IMR-90 (cell line): ENCODE results near the gene SLC38A3. TPM values are rescaled to one million over a fixed set of nuclear protein-coding genes. Genes with fewer than 3 reads are reported as not detected.
A peak's percentile ranks its signal among the peaks of the same experiment; 100 is the strongest.

Source experiments
- ATAC-seq: fragments of 200-7000 bp; cut with Tn5 transposase; 2 replicates; pipeline ENCODE4 v1.9.1; 2020; ENCODE audit warnings: low read depth, mild to moderate bottlenecking, moderate library complexity
- BruUV-seq: library from RNA; stranded (reverse); fragments of 400-500 nt; replicated peaks from 2 replicates; lab custom pipeline; 2021; lab: Mats Ljungman, UMichigan
- CTCF ChIA-PET: fragments of 300-600 bp; formaldehyde crosslinking; extraction: SDS; loops from one replicate; lab custom pipeline; 2021; ENCODE audit warnings: antibody characterized with exemption; lab: Yijun Ruan, JAX
- POLR2A ChIA-PET: fragments of 300-600 bp; sonication (Branson Sonifier 250); formaldehyde crosslinking; loops from one replicate; lab custom pipeline; 2022; ENCODE audit warnings: antibody characterized with exemption; ENCODE audit not compliant: unreplicated experiment; lab: Charles Lee
- DNase-seq: peaks from one replicate; pipeline ENCODE4 v3.0.0; 2013
- H2AFZ ChIP-seq: replicated peaks from 2 replicates; pipeline ENCODE3; 2013; ENCODE audit warnings: low read length, mild to moderate bottlenecking; ENCODE audit not compliant: poor library complexity
- H2AK5ac ChIP-seq: 2 replicates; pipeline ENCODE4 v1.6.1; 2013; ENCODE audit warnings: low read depth, low read length, inconsistent platforms
- H2AK9ac ChIP-seq: replicated peaks from 2 replicates; pipeline ENCODE3; 2013; ENCODE audit warnings: mild to moderate bottlenecking, low read depth, low read length, moderate library complexity; ENCODE audit not compliant: poor library complexity
- H2BK120ac ChIP-seq: 2 replicates; pipeline ENCODE4 v1.6.1; 2013; ENCODE audit warnings: low read depth, low read length, inconsistent platforms
- H2BK15ac ChIP-seq: 3 replicates; pipeline ENCODE4 v1.6.1; 2013; ENCODE audit warnings: low read depth, low read length, inconsistent platforms
- H2BK20ac ChIP-seq: 2 replicates; pipeline ENCODE4 v1.6.1; 2013; ENCODE audit warnings: low read depth, mild to moderate bottlenecking, inconsistent platforms, low read length, moderate library complexity
- H2BK5ac ChIP-seq: 2 replicates; pipeline ENCODE4 v1.6.1; 2013; ENCODE audit warnings: mild to moderate bottlenecking, low read depth, low read length, inconsistent platforms; ENCODE audit not compliant: poor library complexity, severe bottlenecking
- H3K14ac ChIP-seq: replicated peaks from 2 replicates; pipeline ENCODE4 v1.6.1; 2013; ENCODE audit warnings: low read depth, low read length, inconsistent platforms
- H3K18ac ChIP-seq: 2 replicates; pipeline ENCODE4 v1.6.1; 2013; ENCODE audit warnings: low read depth, low read length, control low read depth
- H3K23ac ChIP-seq: 2 replicates; pipeline ENCODE4 v1.6.1; 2013; ENCODE audit warnings: low read depth, low read length, inconsistent platforms
- H3K27ac ChIP-seq: 2 replicates; pipeline ENCODE4 v1.5.1; 2013; ENCODE audit warnings: mild to moderate bottlenecking, control low read depth, low read length; ENCODE audit not compliant: insufficient read depth
- H3K27me3 ChIP-seq: 2 replicates; pipeline ENCODE4 v1.6.1; 2013; ENCODE audit warnings: low read length; ENCODE audit not compliant: control insufficient read depth, insufficient read depth
- H3K36me3 ChIP-seq: 2 replicates; pipeline ENCODE4 v1.6.1; 2013; ENCODE audit warnings: low read length, mixed read lengths; ENCODE audit not compliant: control insufficient read depth, insufficient read depth
- H3K4ac ChIP-seq: 2 replicates; pipeline ENCODE4 v1.6.1; 2013; ENCODE audit warnings: low read depth, low read length, inconsistent platforms
- H3K4me1 ChIP-seq: 2 replicates; pipeline ENCODE4 v1.6.1; 2013; ENCODE audit warnings: low read length, mixed read lengths; ENCODE audit not compliant: control insufficient read depth, insufficient read depth
- H3K4me2 ChIP-seq: 2 replicates; pipeline ENCODE4 v1.6.1; 2013; ENCODE audit warnings: low read depth, mild to moderate bottlenecking, control low read depth, low read length, moderate library complexity
- H3K4me3 ChIP-seq: 2 replicates; pipeline ENCODE4 v1.5.1; 2013; ENCODE audit warnings: low read depth, mild to moderate bottlenecking, control low read depth, low read length, moderate library complexity; ENCODE audit not compliant: insufficient read depth
- H3K56ac ChIP-seq: 2 replicates; pipeline ENCODE4 v1.6.1; 2013; ENCODE audit warnings: low read length, inconsistent platforms; ENCODE audit not compliant: insufficient read depth; ENCODE audit errors: extremely low read depth
- H3K79me1 ChIP-seq, 2 experiments: 2 replicates each; pipeline ENCODE4 v1.6.1; 2013; ENCODE audit warnings: low read length in 2 of 2, inconsistent platforms in 1 of 2, low read depth in 1 of 2
- H3K9ac ChIP-seq: 2 replicates; pipeline ENCODE4 v1.6.1; 2013; ENCODE audit warnings: low read depth, low read length, control low read depth
- H3K9me1 ChIP-seq: 2 replicates; pipeline ENCODE4 v1.6.1; 2013; ENCODE audit warnings: low read length, inconsistent platforms; ENCODE audit not compliant: insufficient read depth
- H3K9me3 ChIP-seq: 2 replicates; pipeline ENCODE4 v1.6.1; 2013; ENCODE audit warnings: low read length; ENCODE audit not compliant: control insufficient read depth, insufficient read depth
- H4K20me1 ChIP-seq: 2 replicates; pipeline ENCODE4 v1.6.1; 2013; ENCODE audit warnings: low read length, inconsistent platforms; ENCODE audit not compliant: insufficient read depth
- H4K5ac ChIP-seq: 2 replicates; pipeline ENCODE4 v1.6.1; 2013; ENCODE audit warnings: mild to moderate bottlenecking, low read depth, low read length, control low read depth
- H4K8ac ChIP-seq, 2 experiments: 2 replicates each; pipeline ENCODE4 v1.6.1; 2013; ENCODE audit warnings: low read depth in 2 of 2, low read length in 2 of 2, control low read depth in 1 of 2, inconsistent platforms in 1 of 2
- H4K91ac ChIP-seq: 2 replicates; pipeline ENCODE4 v1.6.1; 2013; ENCODE audit warnings: low read depth, low read length, inconsistent platforms; ENCODE audit not compliant: insufficient read depth
- BHLHE40 ChIP-seq: fragments of 150-350 bp; IDR thresholded peaks from 2 replicates; pipeline ENCODE4 v1.6.1; 2016; ENCODE audit warnings: mild to moderate bottlenecking, low read depth, low read length
- CEBPB ChIP-seq: IDR thresholded peaks from 2 replicates; pipeline ENCODE4 v1.6.1; 2012; ENCODE audit warnings: low read depth, low read length, improper control_type of control experiment
- CHD1 ChIP-seq: IDR thresholded peaks from 2 replicates; pipeline ENCODE4 v1.6.1; 2012; ENCODE audit warnings: low read depth, low read length, improper control_type of control experiment
- ELK1 ChIP-seq: fragments of 150-350 bp; IDR thresholded peaks from 2 replicates; pipeline ENCODE4 v1.6.1; 2016; ENCODE audit warnings: low read depth, mild to moderate bottlenecking, low read length, moderate library complexity, borderline replicate concordance
- MAFK ChIP-seq: IDR thresholded peaks from 2 replicates; pipeline ENCODE4 v1.6.1; 2012; ENCODE audit warnings: low read depth, low read length, improper control_type of control experiment
- MXI1 ChIP-seq: IDR thresholded peaks from 2 replicates; pipeline ENCODE4 v1.6.1; 2012; ENCODE audit warnings: low read depth, mild to moderate bottlenecking, low read length, moderate library complexity, borderline replicate concordance
- NFE2L2 ChIP-seq: fragments of 150-350 bp; IDR thresholded peaks from 2 replicates; pipeline ENCODE4 v1.6.1; 2016; ENCODE audit warnings: low read depth, mild to moderate bottlenecking, low read length
- RAD21 ChIP-seq: IDR thresholded peaks from 2 replicates; pipeline ENCODE4 v1.6.1; 2012; ENCODE audit warnings: low read length, improper control_type of control experiment
- RCOR1 ChIP-seq: IDR thresholded peaks from 2 replicates; pipeline ENCODE4 v1.6.1; 2012; ENCODE audit warnings: mild to moderate bottlenecking, low read length, improper control_type of control experiment; ENCODE audit not compliant: insufficient replicate concordance
- RFX5 ChIP-seq: IDR thresholded peaks from 2 replicates; pipeline ENCODE4 v1.8.0; 2012; ENCODE audit warnings: low read depth, mild to moderate bottlenecking, low read length, moderate library complexity
- SMC3 ChIP-seq: fragments of 150-350 bp; IDR thresholded peaks from 2 replicates; pipeline ENCODE4 v1.6.1; 2016; ENCODE audit warnings: low read depth, mild to moderate bottlenecking, antibody characterized with exemption, low read length, moderate library complexity
- USF2 ChIP-seq: fragments of 150-350 bp; IDR thresholded peaks from 2 replicates; pipeline ENCODE4 v1.6.1; 2017; ENCODE audit warnings: mild to moderate bottlenecking, antibody characterized with exemption, low read length, low read depth
- WGBS, 2 experiments: methylation state at CpG; one replicate each; pipeline versions ENCODE4 v1.1.5 to v1.1.7; 2013; ENCODE audit warnings: missing lambda C conversion rate in 2 of 2; ENCODE audit not compliant: insufficient read length in 1 of 2; ENCODE audit errors: extremely low coverage in 2 of 2; 5-methylcytosine and 5-hydroxymethylcytosine counted together
- dilution Hi-C: fragments of 300-500 bp; cut with HindIII; formaldehyde crosslinking; loops from one replicate; pipeline ENCODE4 v1.14.3; 2018; ENCODE audit warnings: low sequenced_read_pairs; ENCODE audit not compliant: unreplicated experiment
- in situ Hi-C: fragments of 300-500 bp; cut with MboI; formaldehyde crosslinking; loops from 3 replicates; pipeline ENCODE4 v1.14.3; 2019; ENCODE audit warnings: low sequenced_read_pairs, inconsistent platforms, mixed read lengths
- intact Hi-C: fragments of 100-400 bp; cut with micrococcal nuclease; formaldehyde crosslinking; loops from 2 replicates; pipeline ENCODE4 v1.10.0; 2022
- polyA plus RNA-seq, 3 experiments: library from polyadenylated mRNA; depleted of rRNA; stranded (reverse); fragments of >200 nt; gene quantifications; 2 replicates each; pipeline ENCODE4 v1.2.3, GENCODE V29; 2012; ENCODE audit warnings: low replicate concordance in 1 of 3
- total RNA-seq: library from RNA; depleted of rRNA; stranded (reverse); fragments of >200 nt; gene quantifications from 2 replicates; pipeline ENCODE4 v1.2.3, GENCODE V29; 2012

The SLC38A3 gene
- total and polyA plus RNA-seq, 2 of the 4 experiments (the other 2 are of a cell fraction), result 0.12 to 0.36 TPM

GRCh38 chr3:50165910-50166538 lies 39.0 kb upstream of the SLC38A3 start (continued):
- TF ChIP-seq NFE2L2, result no peak

GRCh38 chr3:50166620-50167019 lies 38.5 kb upstream of the SLC38A3 start:
- peaks cover 4% of the 10 kb centered on the region; the same call in 1 of the 2 replicates for H4K20me1 ChIP-seq
- TF ChIP-seq RAD21, result no peak
- no peak for TF ChIP-seq BHLHE40
- TF ChIP-seq RFX5, result no peak
- TF ChIP-seq MXI1, result no peak
- no peak for TF ChIP-seq SMC3
- TF ChIP-seq CHD1, result no peak
- no peak for TF ChIP-seq MAFK
- TF ChIP-seq CEBPB, result no peak
- no peak for TF ChIP-seq NFE2L2
- TF ChIP-seq RCOR1, result no peak
- TF ChIP-seq ELK1, result no peak
- no peak for TF ChIP-seq USF2

More at GRCh38 chr3:50166620-50167019, 38.5 kb upstream of the SLC38A3 start:
- no peak overlapping the region for H3K4me3 ChIP-seq
- H2BK5ac ChIP-seq, result peak overlapping the region; percentile 61
- peak overlapping the region in 1 of 2 experiments; percentile 83; a peak in 2 of 4 replicates for H4K8ac ChIP-seq
- H3K4me2 ChIP-seq, result no peak overlapping the region; the same call in 1 of the 2 replicates
- peaks cover 3% of the 10 kb centered on the region; the same call in 1 of the 2 replicates for H3K36me3 ChIP-seq
- peak overlapping the region; percentile 59 for H3K27ac ChIP-seq
- H3K4me1 ChIP-seq, result peaks cover 67% of the 10 kb centered on the region
- peak overlapping the region; percentile 41; the same call in 1 of the 2 replicates for H4K5ac ChIP-seq
- H3K56ac ChIP-seq, result 0 out of 2 replicates have a peak overlapping the region, but pooled peaks have one; percentile 16
- H3K9ac ChIP-seq, result no peak overlapping the region; the same call in 1 of the 2 replicates
- H3K18ac ChIP-seq, result peak overlapping the region; percentile 69
- H3K79me1 ChIP-seq, result peaks cover 10 to 91% of the 10 kb centered on the region in 2 experiments; a peak in 3 of 4 replicates
- no peaks in the 10 kb centered on the region for H3K27me3 ChIP-seq
- dilution Hi-C loops (no loop called here), intact Hi-C loops (no loop called here), in situ Hi-C loops (no loop called here)
- H3K9me1 ChIP-seq, result peaks cover 45% of the 10 kb centered on the region
- no TSS peak for BruUV-seq
- ATAC-seq (no peak), DNase-seq (no peak)
- WGBS, 2 experiments, result no CpG with 5 or more reads among the region's 6 CpGs
- ChIA-PET POLR2A (no interaction called here), CTCF (no interaction called here)
- peak overlapping the region; percentile 80 for H2AK9ac ChIP-seq
- H2BK15ac ChIP-seq, result peak overlapping the region; percentile 9; the same call in 2 of the 3 replicates
- peak overlapping the region; percentile 78 for H4K91ac ChIP-seq
- H2BK120ac ChIP-seq, result peak overlapping the region; percentile 83
- H2AK5ac ChIP-seq, result peak overlapping the region; percentile 69
- H2BK20ac ChIP-seq, result peak overlapping the region; percentile 80; the same call in 1 of the 2 replicates
- peak overlapping the region; percentile 64 for H2AFZ ChIP-seq
- H3K4ac ChIP-seq, result peak overlapping the region; percentile 94
- peak overlapping the region; percentile 66; the same call in 1 of the 2 replicates for H3K23ac ChIP-seq
- H3K14ac ChIP-seq, result peak overlapping the region; percentile 83; the same call in 1 of the 2 replicates
- H3K9me3 ChIP-seq, result no peaks in the 10 kb centered on the region
